ENCODE results near the gene ITGA4. TPM values are rescaled to one million over a fixed set of nuclear protein-coding genes. Genes with fewer than 3 reads are reported as not detected.

Gene ITGA4
- polyA plus RNA-seq, 1 experiment, result 16.7 TPM

DNA sequence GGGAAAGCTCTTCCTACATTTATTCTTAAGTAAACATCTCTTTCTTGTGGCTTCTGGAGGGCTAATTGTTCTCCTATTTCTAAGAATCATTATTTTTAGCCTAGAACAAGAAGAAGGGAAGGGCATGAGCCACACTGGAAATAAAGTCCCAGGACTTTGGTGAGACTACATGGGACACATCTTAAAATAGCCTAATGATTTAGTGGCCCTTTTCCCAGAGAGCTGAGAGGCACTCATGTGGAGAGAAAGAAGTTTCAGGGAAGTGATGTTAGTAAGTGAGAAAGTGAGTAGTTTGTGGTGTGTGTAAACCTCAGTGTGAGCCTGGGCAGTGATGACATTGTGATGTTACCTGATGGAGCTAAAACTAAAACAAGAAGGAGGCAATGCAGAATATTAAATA lies 14.6 kb downstream of the ITGA4 start:
- no peaks in the 10 kb centered on the region for H3K9me3 ChIP-seq (ENCODE audit: control insufficient read depth, insufficient read depth, low read length)
- no peaks in the 10 kb centered on the region for H3K27me3 ChIP-seq (ENCODE audit: control insufficient read depth, insufficient read depth, low read length)
- no peak for DNase-seq (ENCODE audit: low read depth, low spot score)
- no peak overlapping the region for H3K4me3 ChIP-seq (ENCODE audit: low read depth, low read length)
- TF ChIP-seq, protein P1, sequence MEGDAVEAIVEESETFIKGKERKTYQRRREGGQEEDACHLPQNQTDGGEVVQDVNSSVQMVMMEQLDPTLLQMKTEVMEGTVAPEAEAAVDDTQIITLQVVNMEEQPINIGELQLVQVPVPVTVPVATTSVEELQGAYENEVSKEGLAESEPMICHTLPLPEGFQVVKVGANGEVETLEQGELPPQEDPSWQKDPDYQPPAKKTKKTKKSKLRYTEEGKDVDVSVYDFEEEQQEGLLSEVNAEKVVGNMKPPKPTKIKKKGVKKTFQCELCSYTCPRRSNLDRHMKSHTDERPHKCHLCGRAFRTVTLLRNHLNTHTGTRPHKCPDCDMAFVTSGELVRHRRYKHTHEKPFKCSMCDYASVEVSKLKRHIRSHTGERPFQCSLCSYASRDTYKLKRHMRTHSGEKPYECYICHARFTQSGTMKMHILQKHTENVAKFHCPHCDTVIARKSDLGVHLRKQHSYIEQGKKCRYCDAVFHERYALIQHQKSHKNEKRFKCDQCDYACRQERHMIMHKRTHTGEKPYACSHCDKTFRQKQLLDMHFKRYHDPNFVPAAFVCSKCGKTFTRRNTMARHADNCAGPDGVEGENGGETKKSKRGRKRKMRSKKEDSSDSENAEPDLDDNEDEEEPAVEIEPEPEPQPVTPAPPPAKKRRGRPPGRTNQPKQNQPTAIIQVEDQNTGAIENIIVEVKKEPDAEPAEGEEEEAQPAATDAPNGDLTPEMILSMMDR (IDR thresholded peaks at IDR 0.05; ENCODE audit: low read depth, low read length), result no peak
- H3K27ac ChIP-seq (ENCODE audit: low read depth, low read length), result no peak overlapping the region
- CTCF ChIA-PET, result interaction anchor here (1.3 to 1.8 kb wide), 2 partner anchors 15 to 367 kb away, joined by 6 to 8 read pairs; partner anchors contain the start of gene ITGA4
- POLR2A ChIA-PET, result no interaction called here

DNA sequence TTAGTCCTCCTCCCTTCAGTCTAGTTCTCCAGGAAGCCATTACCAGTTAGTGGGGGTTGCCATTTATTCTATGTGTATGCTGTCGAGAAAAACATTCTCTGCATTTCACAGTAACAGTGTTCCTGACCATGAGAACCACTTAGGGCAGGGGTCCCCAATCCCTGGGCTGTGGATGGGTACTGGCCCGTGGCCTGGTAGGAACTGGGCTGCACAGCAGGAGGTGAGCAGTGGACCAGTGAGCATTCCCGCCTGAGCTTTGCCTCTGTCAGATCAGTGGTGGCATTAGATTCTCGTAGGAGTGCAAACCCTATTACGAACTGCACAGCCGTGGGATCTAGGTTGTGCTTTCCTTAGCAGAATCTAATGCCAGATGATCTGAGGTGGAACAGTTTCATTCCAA lies 15.8 kb downstream of the ITGA4 start:
- no peak for DNase-seq (ENCODE audit: low read depth, low spot score)

DNA sequence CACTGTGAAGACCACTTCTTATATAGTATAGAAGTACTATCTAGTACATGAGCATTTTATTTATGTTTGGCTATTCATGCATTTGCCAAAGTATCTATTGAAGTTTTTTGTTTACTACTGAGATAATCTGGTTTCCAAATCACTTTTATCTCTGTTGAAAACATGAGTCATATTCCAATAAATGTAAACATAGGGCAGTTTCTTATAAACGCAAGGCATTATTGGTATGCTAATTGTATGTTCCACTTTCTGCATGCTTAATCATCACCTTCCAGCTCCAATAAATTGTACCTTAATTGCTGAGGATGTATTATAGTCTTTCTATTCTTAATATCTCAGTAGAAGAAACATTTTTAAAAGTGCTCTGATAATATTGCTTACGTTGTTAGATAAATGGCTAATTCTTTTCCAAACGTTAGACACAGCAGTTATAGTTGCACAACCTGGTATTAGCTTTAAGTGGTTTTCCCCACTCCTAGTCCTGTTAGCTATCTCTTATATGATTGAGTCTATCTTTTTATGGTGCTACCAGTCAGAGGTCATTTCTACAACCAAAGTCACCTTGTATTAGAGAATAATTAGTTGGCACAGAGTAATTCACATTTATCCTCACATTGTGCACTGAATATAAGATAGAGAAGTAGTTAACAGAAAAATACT lies 17.2 kb downstream of the ITGA4 start:
- TF ChIP-seq, protein P1 (IDR thresholded peaks at IDR 0.05; ENCODE audit: low read depth, low read length), result no peak
- Histone ChIP-seq H3K27ac (ENCODE audit: low read depth, low read length) (no peak overlapping the region), H3K27me3 (ENCODE audit: control insufficient read depth, insufficient read depth, low read length) (no peaks in the 10 kb centered on the region), H3K9me3 (ENCODE audit: control insufficient read depth, insufficient read depth, low read length) (no peaks in the 10 kb centered on the region), H3K4me3 (ENCODE audit: low read depth, low read length) (no peak overlapping the region)
- ChIA-PET POLR2A (no interaction called here), CTCF (interaction anchor here (0.5 to 3.2 kb wide), 7 partner anchors 8 to 1510 kb away, joined by 3 to 29 read pairs (median 5); partner anchors contain the start of gene ITGA4)
- DNase-seq (ENCODE audit: low read depth, low spot score), result no peak

More for the DNA sequence above, 15.8 kb downstream of the ITGA4 start:
- H3K27me3 ChIP-seq (ENCODE audit: control insufficient read depth, insufficient read depth, low read length), result no peaks in the 10 kb centered on the region
- no peak overlapping the region for H3K27ac ChIP-seq (ENCODE audit: low read depth, low read length)
- ChIA-PET CTCF (interaction anchor here (0.6 to 2.6 kb wide), 2 partner anchors 16 to 348 kb away, joined by 3 to 12 read pairs; partner anchors contain the start of gene ITGA4), POLR2A (no interaction called here)
- no peak overlapping the region for H3K4me3 ChIP-seq (ENCODE audit: low read depth, low read length)
- no peaks in the 10 kb centered on the region for H3K9me3 ChIP-seq (ENCODE audit: control insufficient read depth, insufficient read depth, low read length)
- TF ChIP-seq, protein P1 (IDR thresholded peaks at IDR 0.05; ENCODE audit: low read depth, low read length), result no peak

DNA sequence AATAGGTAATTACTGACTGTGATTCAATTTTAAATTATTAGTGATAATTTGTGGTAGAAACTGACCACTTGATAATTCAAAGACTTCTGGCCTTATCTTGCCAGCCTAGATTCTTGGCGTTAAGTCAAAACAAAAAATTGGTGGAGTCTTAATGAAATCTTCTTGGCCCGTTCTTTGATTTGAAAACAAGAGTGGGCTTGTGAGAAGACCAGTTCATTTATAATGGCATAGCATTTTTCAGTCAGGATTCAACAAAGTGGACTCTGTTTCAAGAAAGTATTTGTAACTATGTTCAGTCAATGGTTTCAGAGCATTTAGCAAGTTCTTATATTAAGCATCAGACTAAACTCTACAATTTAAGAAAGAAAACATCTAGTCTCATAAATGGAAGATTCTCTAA lies 26.0 kb downstream of the ITGA4 start:
- no peaks in the 10 kb centered on the region for H3K27me3 ChIP-seq (ENCODE audit: control insufficient read depth, insufficient read depth, low read length)
- H3K9me3 ChIP-seq (ENCODE audit: control insufficient read depth, insufficient read depth, low read length), result no peaks in the 10 kb centered on the region
- CTCF ChIA-PET, result no interaction called here
- no peak overlapping the region for H3K4me3 ChIP-seq (ENCODE audit: low read depth, low read length)
- POLR2A ChIA-PET, result no interaction called here
- TF ChIP-seq, protein P1 (IDR thresholded peaks at IDR 0.05; ENCODE audit: low read depth, low read length), result no peak
- no peak overlapping the region for H3K27ac ChIP-seq (ENCODE audit: low read depth, low read length)
- no peak for DNase-seq (ENCODE audit: low read depth, low spot score)

DNA sequence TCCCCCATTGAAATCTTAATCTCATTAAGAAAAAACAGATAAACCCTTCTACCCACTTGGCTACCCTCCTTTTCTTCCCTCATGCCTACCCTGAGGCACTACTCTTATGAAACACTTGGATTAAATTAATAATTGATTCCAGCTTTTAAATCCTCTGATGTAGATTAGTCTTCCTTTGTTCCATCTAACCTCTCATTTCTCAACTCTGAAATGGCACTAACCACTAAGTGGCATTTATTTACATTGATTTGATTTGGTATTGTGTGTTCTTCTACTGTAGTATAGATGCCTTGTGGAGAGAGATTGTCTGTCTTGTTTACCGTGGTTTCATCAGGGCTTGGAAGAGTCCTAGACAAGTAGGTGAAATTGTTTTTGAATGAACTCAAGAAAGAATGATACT lies 26.7 kb downstream of the ITGA4 start:
- no peak for DNase-seq (ENCODE audit: low read depth, low spot score)
- CTCF ChIA-PET, result interaction anchor here (1.8 kb wide), 1 partner anchor 18 kb away, joined by 5 read pairs; no protein-coding TSS in a partner anchor
- H3K4me3 ChIP-seq (ENCODE audit: low read depth, low read length), result no peak overlapping the region
- no peak overlapping the region for H3K27ac ChIP-seq (ENCODE audit: low read depth, low read length)
- H3K27me3 ChIP-seq (ENCODE audit: control insufficient read depth, insufficient read depth, low read length), result no peaks in the 10 kb centered on the region
- H3K9me3 ChIP-seq (ENCODE audit: control insufficient read depth, insufficient read depth, low read length), result no peaks in the 10 kb centered on the region
- POLR2A ChIA-PET, result no interaction called here
- TF ChIP-seq, protein P1 (IDR thresholded peaks at IDR 0.05; ENCODE audit: low read depth, low read length), result no peak

Measured in AG04450 (cell line).